Left kidney (tissue), 2 donors: Measurements from ENCODE around the gene CSNK1E. TPM values are rescaled to one million over a fixed set of nuclear protein-coding genes. Genes with fewer than 3 reads are reported as not detected.

Experiments
- DNase-seq: peaks from one replicate; pipeline ENCODE4 v3.0.0-alpha.2; 2013
- polyA plus RNA-seq: library from polyadenylated mRNA; unstranded; fragments of 120-200 nt; gene quantifications from one replicate; pipeline ENCODE4 v1.2.1, GENCODE V29; 2013; ENCODE audit not compliant: insufficient read length

Gene CSNK1E
- polyA plus RNA-seq, 1 donor = 150 TPM

DNA sequence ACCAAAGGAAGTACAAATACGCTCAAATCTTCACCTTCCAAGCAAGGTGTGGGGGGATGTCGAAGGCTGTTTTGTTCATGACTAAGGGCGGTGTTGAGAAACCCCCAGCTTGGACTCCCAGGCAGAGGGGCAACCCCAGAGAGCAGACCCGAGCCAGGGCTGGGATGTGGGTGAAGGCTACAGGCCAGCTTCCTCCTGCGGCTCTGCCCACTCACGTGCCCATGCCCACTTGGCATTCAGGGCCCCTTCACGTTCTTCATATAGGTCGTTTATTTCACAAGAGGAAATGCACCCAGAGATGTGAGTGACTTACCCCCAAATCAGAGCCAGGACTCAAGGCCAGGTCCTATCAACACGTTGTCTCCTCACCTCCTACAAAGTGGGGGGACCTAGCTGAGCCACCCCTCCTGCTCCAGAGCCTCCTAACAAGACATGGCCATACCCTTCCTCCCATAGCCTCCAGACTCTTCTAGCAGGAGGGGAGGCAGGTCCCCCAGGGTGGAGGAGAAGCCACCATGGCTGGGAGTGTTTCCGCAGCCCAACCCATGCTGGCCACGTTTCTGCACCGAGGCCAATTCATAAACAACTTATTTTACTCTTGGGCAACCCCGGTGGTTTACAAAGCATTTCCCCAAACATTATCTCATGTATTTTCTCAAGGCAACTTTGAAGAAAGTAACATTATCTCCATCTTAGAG lies 66.4 kb downstream of the CSNK1E start:
- DNase-seq = no peak

DNA sequence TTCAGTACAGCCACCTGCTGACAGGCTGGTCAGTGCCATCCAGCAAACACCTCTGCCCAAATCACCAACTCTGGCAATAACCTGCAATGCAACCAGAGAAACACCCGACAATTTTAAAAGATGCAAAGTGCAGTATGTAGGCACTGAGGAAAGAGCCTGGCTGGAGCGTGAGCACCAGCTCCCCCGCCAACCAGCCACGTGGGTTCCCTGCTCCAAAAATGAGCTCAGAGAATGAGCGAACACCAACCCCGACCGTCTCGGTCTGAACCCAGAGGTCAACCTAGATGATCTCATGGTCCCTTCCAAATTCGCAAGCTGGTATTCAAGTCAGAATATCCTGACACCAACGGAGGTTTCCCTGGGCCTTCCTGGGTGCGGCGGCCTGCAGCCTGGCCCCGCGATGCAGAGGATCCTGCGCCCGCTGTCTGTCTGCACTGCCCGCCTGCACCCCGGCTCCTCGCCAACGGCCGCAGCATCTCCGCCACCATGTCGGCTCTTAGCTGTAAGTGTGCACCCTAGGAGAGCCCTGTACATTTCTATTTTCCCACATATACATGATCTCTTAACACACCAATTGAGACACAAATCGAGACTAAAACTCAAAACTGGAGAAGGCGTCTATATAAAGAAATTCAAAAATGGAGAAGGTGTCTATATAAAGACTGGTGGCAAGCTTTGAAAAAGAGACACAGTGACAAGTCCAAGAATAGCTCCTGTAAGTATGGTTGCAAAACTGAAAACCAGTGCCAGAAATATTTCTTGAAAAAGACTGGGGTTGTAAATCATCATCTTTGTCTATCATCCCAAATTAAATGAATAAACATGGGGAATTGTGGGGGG lies 67.2 kb downstream of the CSNK1E start:
- DNase-seq = no peak

GRCh38 chr22:38249301-38249700 lies 67.9 kb downstream of the CSNK1E start:
- DNase-seq = no peak

DNA sequence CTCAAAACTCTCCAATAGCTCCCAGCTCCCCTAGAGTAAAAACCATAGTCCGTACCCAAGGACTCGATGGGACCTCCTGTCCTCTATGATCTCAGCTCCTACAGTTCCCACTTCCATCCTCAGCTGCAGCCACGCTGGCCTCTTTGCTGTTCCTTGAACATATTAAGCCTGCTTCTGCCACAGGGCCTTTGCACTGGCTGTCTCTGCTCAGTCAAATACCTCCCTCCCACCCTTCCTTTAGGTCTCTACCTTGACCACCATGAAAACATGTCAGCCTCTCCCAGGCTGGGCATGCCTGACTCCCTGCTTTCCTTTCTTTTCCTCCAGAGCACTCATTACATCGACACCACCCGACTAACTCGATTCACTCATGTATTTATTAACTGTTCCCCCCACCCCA lies 69.0 kb downstream of the CSNK1E start:
- DNase-seq = no peak

- DNase-seq = no peak
These were observed 69.5 kb downstream of the CSNK1E start for GRCh38 chr22:38247713-38248112.

DNA sequence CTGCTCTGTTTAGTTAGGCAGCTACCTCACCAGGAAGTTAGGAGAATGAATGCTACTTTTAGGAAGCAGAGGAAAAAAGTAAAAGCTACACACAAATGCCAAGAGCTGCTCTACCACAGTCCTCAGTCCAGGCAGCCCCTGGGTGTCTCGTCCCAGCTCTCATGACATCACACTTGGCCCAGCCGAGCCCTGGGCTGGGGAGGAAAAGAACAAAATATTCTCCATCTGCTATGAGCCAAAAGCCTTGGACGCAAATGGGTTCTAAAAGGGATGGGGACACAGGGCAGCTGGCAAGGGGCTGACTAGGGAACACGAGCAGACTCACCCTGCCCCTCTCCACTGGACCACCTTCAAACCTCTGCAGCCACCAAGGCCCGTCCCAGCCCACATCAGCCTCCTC lies 70.5 kb downstream of the CSNK1E start:
- no peak for DNase-seq

DNA sequence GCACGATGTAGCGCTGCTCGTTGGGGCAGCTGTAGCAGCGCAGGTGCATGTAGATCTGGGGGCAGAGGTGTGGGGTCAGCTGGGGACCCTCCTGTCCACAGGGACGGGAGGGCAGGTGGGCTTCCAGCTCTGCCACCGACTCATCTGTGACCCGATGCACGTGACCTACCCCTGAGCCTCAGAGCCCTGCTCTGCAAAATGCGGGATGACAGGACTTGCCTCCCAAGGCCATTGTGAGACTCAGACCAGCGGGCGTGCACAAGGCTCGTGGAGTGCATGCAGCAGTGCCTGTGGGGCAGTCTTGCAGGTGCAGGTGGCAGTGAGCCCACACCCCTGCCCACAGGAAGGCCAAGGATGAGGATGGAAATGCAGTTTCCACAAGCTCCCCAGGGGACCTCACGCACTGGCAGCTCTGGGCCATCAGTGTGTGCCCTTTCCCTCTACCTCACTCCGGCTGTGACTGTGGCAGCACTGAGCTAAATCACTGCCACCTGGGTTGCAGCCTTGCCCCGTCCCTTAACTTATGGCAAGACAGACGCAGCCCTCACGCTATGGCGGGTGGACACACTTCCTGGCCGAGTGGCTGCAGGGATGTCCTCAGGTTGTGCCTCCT lies 71.1 kb downstream of the CSNK1E start:
- no peak for DNase-seq

GRCh38 chr22:38244106-38244505 lies 73.1 kb downstream of the CSNK1E start:
- DNase-seq = no peak

DNA sequence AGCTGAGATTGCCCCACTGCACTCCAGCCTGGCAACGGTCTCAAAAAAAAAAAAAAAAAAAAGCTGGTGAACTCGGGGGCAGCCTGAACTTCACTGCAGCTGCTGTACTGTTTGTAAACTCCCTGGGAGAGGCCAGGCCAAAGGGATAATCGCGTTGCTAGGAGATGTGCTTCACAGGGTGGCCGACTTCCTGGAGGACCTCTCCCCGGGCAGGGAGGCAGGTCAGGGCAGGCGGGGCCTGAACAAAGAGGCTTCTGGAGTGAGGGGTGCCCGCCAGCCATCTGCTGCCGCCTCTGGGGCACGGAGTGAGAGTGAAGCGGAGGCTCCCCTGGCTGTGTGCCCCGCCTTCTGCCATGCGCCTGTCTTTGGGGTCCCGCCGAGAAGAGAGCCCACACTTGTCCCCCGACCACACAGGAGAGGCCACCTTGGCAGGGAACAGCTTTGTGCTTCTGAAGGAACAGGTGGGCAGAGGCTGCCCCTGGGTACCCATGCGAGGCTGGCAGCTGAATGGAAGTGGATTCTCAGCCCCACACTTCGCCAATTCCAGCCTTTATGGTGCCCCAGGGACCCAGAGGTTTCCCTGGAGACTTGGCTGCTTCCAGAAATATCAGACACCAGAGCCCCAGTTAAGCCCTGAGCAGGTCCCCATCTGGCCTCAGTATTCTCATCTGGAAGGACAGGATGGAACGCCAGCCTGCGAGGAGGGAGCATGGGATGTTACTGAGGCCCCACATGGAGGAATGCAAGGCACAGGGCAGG lies 74.0 kb downstream of the CSNK1E start:
- DNase-seq = peak; percentile 55

DNA sequence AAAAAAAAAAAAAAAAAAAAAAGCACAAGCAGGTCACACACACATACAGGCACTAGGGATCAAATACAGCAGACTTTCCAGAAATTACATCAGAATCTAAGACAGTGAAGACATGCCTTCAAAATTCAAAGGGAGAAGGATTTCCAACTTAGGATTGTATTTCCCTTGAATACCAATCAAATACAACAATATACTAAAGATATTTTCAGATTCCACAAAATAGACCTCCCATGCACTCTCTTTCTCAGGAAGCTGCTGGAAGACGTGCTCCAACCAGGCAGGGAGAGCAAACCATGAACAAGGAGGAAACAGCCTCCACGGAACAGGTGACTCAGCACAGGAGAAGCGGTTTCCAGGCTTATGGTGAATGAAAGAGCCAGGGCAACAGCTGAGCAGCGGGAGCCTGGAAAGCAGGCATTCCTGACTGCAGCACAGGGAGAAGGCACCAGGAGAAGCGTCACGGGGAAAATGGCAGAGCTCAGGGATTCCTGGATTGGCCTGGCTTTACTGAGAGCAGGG lies 76.4 kb downstream of the CSNK1E start:
- no peak for DNase-seq

Other genes starting within 250 kb of the CSNK1E start
- gene SLC16A8, start 233.2 kb downstream of the CSNK1E start, polyA plus RNA-seq = 1.6 TPM
- gene BAIAP2L2, start 206.7 kb downstream of the CSNK1E start, polyA plus RNA-seq = 8.5 TPM
- 50.9 TPM for gene PLA2G6, start 135.6 kb downstream of the CSNK1E start, polyA plus RNA-seq
- 2.2 TPM for gene MAFF, start 115.4 kb downstream of the CSNK1E start, polyA plus RNA-seq
- 44.1 TPM for gene TMEM184B, start 44.4 kb downstream of the CSNK1E start, polyA plus RNA-seq
- gene KCNJ4, start 137.8 kb upstream of the CSNK1E start, polyA plus RNA-seq = 0.18 TPM
- 11.0 TPM for gene KDELR3, start 150.7 kb upstream of the CSNK1E start, polyA plus RNA-seq
- 1,227 TPM for gene DDX17, start 188.9 kb upstream of the CSNK1E start, polyA plus RNA-seq